ENCODE measurements around the gene KCNC1.

The KCNC1 gene

GRCh38 chr11:17765356-17766072 lies 30.9 kb downstream of the KCNC1 start:
- ATAC-seq, result no peak
- TF ChIP-seq RARB (CRISPR knock-in tag; IDR thresholded peaks at IDR 0.05) (no peak), TCF4 (CRISPR knock-in tag; IDR thresholded peaks at IDR 0.05; ENCODE audit: borderline replicate concordance) (no peak), ZFP3 (CRISPR knock-in tag; IDR thresholded peaks at IDR 0.05) (no peak), ZC3H10 (CRISPR knock-in tag; IDR thresholded peaks at IDR 0.05) (no peak), PPARA (CRISPR knock-in tag; IDR thresholded peaks at IDR 0.05; ENCODE audit: borderline replicate concordance) (no peak), GLIS3 (CRISPR knock-in tag; IDR thresholded peaks at IDR 0.05) (no peak), PATZ1 (CRISPR knock-in tag; IDR thresholded peaks at IDR 0.05; ENCODE audit: borderline replicate concordance) (no peak), ZFP30 (CRISPR knock-in tag; IDR thresholded peaks at IDR 0.05) (no peak)
- TF ChIP-seq, protein P1, sequence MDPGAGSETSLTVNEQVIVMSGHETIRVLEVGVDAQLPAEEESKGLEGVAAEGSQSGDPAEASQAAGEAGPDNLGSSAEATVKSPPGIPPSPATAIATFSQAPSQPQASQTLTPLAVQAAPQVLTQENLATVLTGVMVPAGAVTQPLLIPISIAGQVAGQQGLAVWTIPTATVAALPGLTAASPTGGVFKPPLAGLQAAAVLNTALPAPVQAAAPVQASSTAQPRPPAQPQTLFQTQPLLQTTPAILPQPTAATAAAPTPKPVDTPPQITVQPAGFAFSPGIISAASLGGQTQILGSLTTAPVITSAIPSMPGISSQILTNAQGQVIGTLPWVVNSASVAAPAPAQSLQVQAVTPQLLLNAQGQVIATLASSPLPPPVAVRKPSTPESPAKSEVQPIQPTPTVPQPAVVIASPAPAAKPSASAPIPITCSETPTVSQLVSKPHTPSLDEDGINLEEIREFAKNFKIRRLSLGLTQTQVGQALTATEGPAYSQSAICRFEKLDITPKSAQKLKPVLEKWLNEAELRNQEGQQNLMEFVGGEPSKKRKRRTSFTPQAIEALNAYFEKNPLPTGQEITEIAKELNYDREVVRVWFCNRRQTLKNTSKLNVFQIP (CRISPR knock-in tag; IDR thresholded peaks at IDR 0.05; ENCODE audit: borderline replicate concordance, low read depth), result no peak

DNA sequence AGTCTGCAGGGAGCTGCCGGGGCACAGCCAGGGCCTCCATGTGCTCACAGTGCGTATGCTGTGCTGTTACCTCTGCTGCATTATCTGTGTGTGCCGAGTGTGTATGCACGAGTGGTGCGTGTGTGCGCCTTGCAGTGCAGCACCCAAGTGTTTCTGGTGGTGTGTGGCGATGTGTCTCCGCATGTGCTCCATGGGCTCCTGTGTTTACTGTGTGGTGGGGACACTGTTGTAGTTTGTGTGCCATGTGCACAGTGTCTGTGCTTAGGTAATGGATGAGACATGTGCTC lies 31.4 kb downstream of the KCNC1 start:
- ATAC-seq, result no peak
- TF ChIP-seq SNAI2 (CRISPR knock-in tag; IDR thresholded peaks at IDR 0.05), result no peak
- TF ChIP-seq ZNF565 (CRISPR knock-in tag; conservative IDR thresholded peaks at IDR 0.05; ENCODE audit: low read depth), result no peak

DNA sequence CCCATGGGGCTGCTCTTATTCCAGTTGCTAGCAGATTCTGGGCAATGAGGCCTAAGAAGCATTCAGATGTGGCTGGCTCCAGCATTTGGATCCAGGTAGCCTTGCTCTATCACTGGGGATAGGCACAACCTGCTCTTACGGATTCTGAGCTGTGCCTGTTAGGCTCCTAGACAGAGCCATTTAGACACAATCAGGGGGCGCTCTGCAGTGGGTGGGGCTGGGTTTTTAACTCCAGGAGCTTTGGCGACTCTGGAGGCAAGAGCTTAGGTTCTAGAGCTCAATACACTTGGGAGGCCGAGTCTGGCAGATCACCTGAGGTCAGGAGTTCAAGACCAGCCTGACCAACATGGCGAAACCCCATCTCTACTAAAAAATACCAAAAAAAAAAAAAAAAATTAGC lies 32.0 kb downstream of the KCNC1 start:
- 0 out of 3 replicates have a peak, but pooled peaks have one; percentile 26 for ATAC-seq
- no peak for TF ChIP-seq OSR1 (CRISPR knock-in tag; IDR thresholded peaks at IDR 0.05)
- no peak for TF ChIP-seq ZNF8 (CRISPR knock-in tag; IDR thresholded peaks at IDR 0.05)
- TF ChIP-seq ISL1 (CRISPR knock-in tag; IDR thresholded peaks at IDR 0.05), result no peak
- TF ChIP-seq ZC3H10 (CRISPR knock-in tag; IDR thresholded peaks at IDR 0.05), result no peak
- TF ChIP-seq, protein P1 (CRISPR knock-in tag; IDR thresholded peaks at IDR 0.05; ENCODE audit: borderline replicate concordance, low read depth), result no peak
- no peak for TF ChIP-seq BACH2 (CRISPR knock-in tag; IDR thresholded peaks at IDR 0.05; ENCODE audit: borderline replicate concordance)
- no peak for TF ChIP-seq GLIS3 (CRISPR knock-in tag; IDR thresholded peaks at IDR 0.05)
- no peak for TF ChIP-seq ESRRG (CRISPR knock-in tag; IDR thresholded peaks at IDR 0.05)
- TF ChIP-seq ARNTL (CRISPR knock-in tag; IDR thresholded peaks at IDR 0.05; ENCODE audit: borderline replicate concordance, low read depth), result no peak
- TF ChIP-seq TCF4 (CRISPR knock-in tag; IDR thresholded peaks at IDR 0.05; ENCODE audit: borderline replicate concordance), result no peak

GRCh38 chr11:17767301-17767885 lies 32.8 kb downstream of the KCNC1 start:
- TF ChIP-seq ZFP3 (CRISPR knock-in tag; IDR thresholded peaks at IDR 0.05) (no peak), TCF4 (CRISPR knock-in tag; IDR thresholded peaks at IDR 0.05; ENCODE audit: borderline replicate concordance) (no peak)

GRCh38 chr11:17767914-17768313 lies 33.3 kb downstream of the KCNC1 start:
- TF ChIP-seq ZC3H10 (CRISPR knock-in tag; IDR thresholded peaks at IDR 0.05), result no peak
- ATAC-seq, result no peak

More at GRCh38 chr11:17767301-17767885, 32.8 kb downstream of the KCNC1 start:
- no peak for ATAC-seq

- no peak for TF ChIP-seq SNAI2 (CRISPR knock-in tag; IDR thresholded peaks at IDR 0.05)
- no peak for TF ChIP-seq RARB (CRISPR knock-in tag; IDR thresholded peaks at IDR 0.05)
Measured at GRCh38 chr11:17768547-17768946, 34.0 kb downstream of the KCNC1 start.

DNA sequence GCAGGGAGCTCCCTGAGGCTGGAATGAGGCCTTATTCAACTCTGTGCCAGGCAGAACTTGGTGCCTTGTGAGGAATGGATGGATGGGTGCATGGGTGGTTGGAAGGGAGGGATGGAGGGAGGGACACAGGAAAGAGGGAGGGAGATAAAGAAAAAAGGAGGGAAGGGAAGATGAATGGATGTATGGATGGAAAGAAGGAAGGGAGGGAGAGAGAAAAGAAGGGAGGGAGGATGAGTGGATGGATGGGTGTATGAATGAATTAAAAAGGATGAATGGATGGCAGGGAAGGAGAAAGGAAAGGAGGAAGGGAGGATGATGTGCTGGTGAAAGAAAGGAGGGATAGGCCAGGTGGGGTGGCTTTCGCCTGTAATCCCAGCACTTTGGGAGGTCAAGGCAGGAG lies 34.6 kb downstream of the KCNC1 start:
- TF ChIP-seq TOX (CRISPR knock-in tag; IDR thresholded peaks at IDR 0.05; ENCODE audit: borderline replicate concordance) (no peak), ZNF8 (CRISPR knock-in tag; IDR thresholded peaks at IDR 0.05) (no peak), ZNF565 (CRISPR knock-in tag; conservative IDR thresholded peaks at IDR 0.05; ENCODE audit: low read depth) (no peak), OSR1 (CRISPR knock-in tag; IDR thresholded peaks at IDR 0.05) (no peak), PPARA (CRISPR knock-in tag; IDR thresholded peaks at IDR 0.05; ENCODE audit: borderline replicate concordance) (no peak), ESRRG (CRISPR knock-in tag; IDR thresholded peaks at IDR 0.05) (no peak), CSDC2 (CRISPR knock-in tag; IDR thresholded peaks at IDR 0.05) (no peak)
- TF ChIP-seq, protein P2, sequence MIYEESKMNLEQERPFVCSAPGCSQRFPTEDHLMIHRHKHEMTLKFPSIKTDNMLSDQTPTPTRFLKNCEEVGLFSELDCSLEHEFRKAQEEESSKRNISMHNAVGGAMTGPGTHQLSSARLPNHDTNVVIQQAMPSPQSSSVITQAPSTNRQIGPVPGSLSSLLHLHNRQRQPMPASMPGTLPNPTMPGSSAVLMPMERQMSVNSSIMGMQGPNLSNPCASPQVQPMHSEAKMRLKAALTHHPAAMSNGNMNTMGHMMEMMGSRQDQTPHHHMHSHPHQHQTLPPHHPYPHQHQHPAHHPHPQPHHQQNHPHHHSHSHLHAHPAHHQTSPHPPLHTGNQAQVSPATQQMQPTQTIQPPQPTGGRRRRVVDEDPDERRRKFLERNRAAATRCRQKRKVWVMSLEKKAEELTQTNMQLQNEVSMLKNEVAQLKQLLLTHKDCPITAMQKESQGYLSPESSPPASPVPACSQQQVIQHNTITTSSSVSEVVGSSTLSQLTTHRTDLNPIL (CRISPR knock-in tag; IDR thresholded peaks at IDR 0.05; ENCODE audit: low read depth), result no peak
- no peak for ATAC-seq

More at GRCh38 chr11:17768547-17768946, 34.0 kb downstream of the KCNC1 start:
- no peak for ATAC-seq
